HG03025 (cell line): Measurements from ENCODE around the gene DNAH5.

Source experiments
- ATAC-seq: cut with Tn5 transposase; IDR thresholded peaks from one replicate; pipeline ENCODE4 v1.9.1; 2021; ENCODE audit warnings: mild to moderate bottlenecking, moderate library complexity; ENCODE audit not compliant: unreplicated experiment, low FRiP score

The DNAH5 gene

GRCh38 chr5:13648822-13649221 is 295.7 kb downstream of the DNAH5 start:
- ATAC-seq = no peak

- ATAC-seq = no peak
Observed at GRCh38 chr5:13643734-13644133, 300.8 kb downstream of the DNAH5 start.

GRCh38 chr5:13643196-13643595 is 301.3 kb downstream of the DNAH5 start:
- ATAC-seq = no peak
